HepG2 (cell line): ENCODE measurements around the gene SNCAIP. TPM values are rescaled to one million over a fixed set of nuclear protein-coding genes. Genes with fewer than 3 reads are reported as not detected.

Experiments used
- ATAC-seq: fragments of 200-7000 bp; cut with Tn5 transposase; 3 replicates; pipeline ENCODE4 v1.9.1; 2020; ENCODE audit warnings: mild to moderate bottlenecking, moderate library complexity
- BruUV-seq: library from RNA; stranded (reverse); fragments of 400-500 nt; replicated peaks from 2 replicates; lab custom pipeline; 2021; lab: Mats Ljungman, UMichigan
- CTCF ChIA-PET: fragments of 300-600 bp; formaldehyde crosslinking; extraction: SDS; loops from one replicate; lab custom pipeline; 2021; ENCODE audit warnings: low total read pairs, inconsistent platforms, low intra/inter-chr PET ratio; lab: Yijun Ruan, JAX
- POLR2A ChIA-PET: fragments of 350-600 bp; sonication (Branson Sonifier 250); formaldehyde crosslinking; loops from one replicate; lab custom pipeline; 2020; ENCODE audit warnings: antibody characterized with exemption, inconsistent platforms; lab: Yijun Ruan, JAX
- DNase-seq: peaks from one replicate; pipeline ENCODE4 v3.0.0-alpha.2; 2015; ENCODE audit warnings: low spot score
- FAIRE-seq: peaks from 3 replicates; lab custom pipeline; 2011; peaks lifted over from hg19 to GRCh38; lab: Jason Lieb, UNC
- H2AFZ ChIP-seq: one replicate; pipeline ENCODE4 v1.6.1; 2011; ENCODE audit warnings: low read length, inconsistent platforms
- H3K27ac ChIP-seq: fragments of 300-600 bp; 3 replicates; pipeline ENCODE4 v1.8.0; 2011; ENCODE audit warnings: mixed run types, mild to moderate bottlenecking, mixed read lengths, low read length, inconsistent platforms; ENCODE audit not compliant: insufficient read depth; ENCODE audit errors: extremely low read length
- H3K27me3 ChIP-seq, 2 experiments: fragments of 200-600 bp in 1 of 2; 2 replicates in 1 of 2; 3 replicates in 1 of 2; pipeline versions ENCODE4 v1.6.0 to v1.8.0; 2011; ENCODE audit warnings: low read length in 2 of 2, mild to moderate bottlenecking in 2 of 2, moderate library complexity in 2 of 2, inconsistent platforms in 1 of 2; ENCODE audit not compliant: insufficient read depth in 2 of 2, control insufficient read depth in 1 of 2
- H3K36me3 ChIP-seq, 2 experiments: fragments of 200-600 bp in 1 of 2; replicated peaks in 1 of 2; 2 replicates in 1 of 2; 3 replicates in 1 of 2; pipeline versions ENCODE4 v1.5.1 to v1.8.0; 2011; ENCODE audit warnings: low read length in 2 of 2, inconsistent platforms in 1 of 2; ENCODE audit not compliant: insufficient read depth in 2 of 2, control insufficient read depth in 1 of 2
- H3K4me1 ChIP-seq: 2 replicates; pipeline ENCODE4 v1.5.1; 2012; ENCODE audit warnings: low read length, inconsistent platforms; ENCODE audit not compliant: insufficient read depth
- H3K4me2 ChIP-seq: 2 replicates; pipeline ENCODE4 v1.6.0; 2011; ENCODE audit warnings: low read depth, low read length, inconsistent platforms
- H3K4me3 ChIP-seq, 3 experiments: fragments of 200-600 bp in 1 of 3; sonication (generic), shearing (Covaris generic) in 1 of 3; replicated peaks in 1 of 3; 2 replicates each; pipeline ENCODE4 v1.5.1; 2011 to 2016; ENCODE audit warnings: low read length in 3 of 3, inconsistent platforms in 2 of 3, low read depth in 2 of 3, mild to moderate bottlenecking in 2 of 3, control low read depth in 1 of 3, mixed read lengths in 1 of 3; ENCODE audit not compliant: insufficient read depth in 1 of 3
- H3K79me2 ChIP-seq: one replicate; pipeline ENCODE4 v1.6.1; 2011; ENCODE audit warnings: low read length, inconsistent platforms; ENCODE audit not compliant: insufficient read depth
- H3K9ac ChIP-seq: 2 replicates; pipeline ENCODE4 v1.6.0; 2011; ENCODE audit warnings: mild to moderate bottlenecking, low read depth, low read length, inconsistent platforms; ENCODE audit not compliant: insufficient read depth
- H3K9me3 ChIP-seq: 2 replicates; pipeline ENCODE4 v1.5.1; 2012; ENCODE audit warnings: mild to moderate bottlenecking, low read length
- H4K20me1 ChIP-seq: 2 replicates; pipeline ENCODE4 v1.6.0; 2011; ENCODE audit warnings: inconsistent platforms, mild to moderate bottlenecking, low read length, moderate library complexity; ENCODE audit not compliant: insufficient read depth
- SALL1 ChIP-seq: sonication (generic); formaldehyde crosslinking; IDR thresholded peaks from 2 replicates; pipeline ENCODE4 v1.8.0; 2022; ENCODE audit warnings: mild to moderate bottlenecking, missing genetic modification reagents
- SETDB1 ChIP-seq: sonication (generic); formaldehyde crosslinking; IDR thresholded peaks from 2 replicates; pipeline ENCODE4 v1.5.1; 2020; ENCODE audit warnings: missing genetic modification reagents, mild to moderate bottlenecking, borderline replicate concordance
- TEAD3 ChIP-seq: optimal IDR thresholded peaks from 2 replicates; pipeline ENCODE3; 2016; ENCODE audit warnings: borderline replicate concordance
- ZNF180 ChIP-seq: sonication (generic); formaldehyde crosslinking; IDR thresholded peaks from 2 replicates; pipeline ENCODE4 v1.4.0; 2020; ENCODE audit warnings: low read depth, missing genetic modification reagents, borderline replicate concordance
- ZNF264 ChIP-seq: sonication (generic); formaldehyde crosslinking; IDR thresholded peaks from 2 replicates; pipeline ENCODE4 v1.4.0; 2020; ENCODE audit warnings: missing genetic modification reagents
- ZNF441 ChIP-seq: sonication (generic); formaldehyde crosslinking; IDR thresholded peaks from 2 replicates; pipeline ENCODE4 v1.7.0; 2021; ENCODE audit warnings: missing genetic modification reagents, borderline replicate concordance
- ZNF678 ChIP-seq: sonication (generic); formaldehyde crosslinking; IDR thresholded peaks from 2 replicates; pipeline ENCODE4 v1.4.0; 2020; ENCODE audit warnings: mild to moderate bottlenecking, missing genetic modification reagents
- WGBS: methylation state at CpG from one replicate; pipeline ENCODE4 v1.1.6; 2017; ENCODE audit warnings: low lambda C conversion rate; 5-methylcytosine and 5-hydroxymethylcytosine counted together
- in situ Hi-C: cut with HindIII; loops from 2 replicates; pipeline ENCODE4 v1.10.0; 2017; ENCODE audit warnings: low pct_unique_long_range_greater_than_20kb; ENCODE audit not compliant: extremely low pct_ligation_motif_present
- intact Hi-C: fragments of 100-400 bp; cut with micrococcal nuclease; formaldehyde crosslinking; loops from one replicate; pipeline ENCODE4 v1.10.0; 2022; ENCODE audit not compliant: unreplicated experiment
- polyA plus RNA-seq, 8 experiments: library from polyadenylated mRNA; depleted of rRNA in 3 of 8; stranded (reverse) in 7 of 8; unstranded in 1 of 8; fragments of >200 nt; fragmentation: Illumina TruSeq in 4 of 8; extraction: Trizol in 4 of 8; gene quantifications; 2 replicates each; pipeline versions ENCODE4 v1.2.1 to v1.2.3, GENCODE V29; 2011 to 2016; ENCODE audit warnings: low read depth in 4 of 8, missing spikeins in 1 of 8, mixed read lengths in 1 of 8; ENCODE audit not compliant: insufficient read depth in 1 of 8
- total RNA-seq, 5 experiments: library from RNA; depleted of rRNA; stranded (reverse); fragments of >200 nt; fragmentation: Illumina TruSeq; extraction: Trizol; gene quantifications; 2 replicates each; pipeline ENCODE4 v1.2.3, GENCODE V29; 2016; ENCODE audit warnings: low read depth in 1 of 5
- TF ChIP-seq, protein P1 (sequence below): IDR thresholded peaks from 2 replicates; pipeline ENCODE4 v1.6.1; 2016; ENCODE audit warnings: mild to moderate bottlenecking

The SNCAIP gene
- total and polyA plus RNA-seq, 2 of the 13 experiments (the other 11 are each of a cell fraction or from before 2014, with no cell fraction given), result not detected

DNA sequence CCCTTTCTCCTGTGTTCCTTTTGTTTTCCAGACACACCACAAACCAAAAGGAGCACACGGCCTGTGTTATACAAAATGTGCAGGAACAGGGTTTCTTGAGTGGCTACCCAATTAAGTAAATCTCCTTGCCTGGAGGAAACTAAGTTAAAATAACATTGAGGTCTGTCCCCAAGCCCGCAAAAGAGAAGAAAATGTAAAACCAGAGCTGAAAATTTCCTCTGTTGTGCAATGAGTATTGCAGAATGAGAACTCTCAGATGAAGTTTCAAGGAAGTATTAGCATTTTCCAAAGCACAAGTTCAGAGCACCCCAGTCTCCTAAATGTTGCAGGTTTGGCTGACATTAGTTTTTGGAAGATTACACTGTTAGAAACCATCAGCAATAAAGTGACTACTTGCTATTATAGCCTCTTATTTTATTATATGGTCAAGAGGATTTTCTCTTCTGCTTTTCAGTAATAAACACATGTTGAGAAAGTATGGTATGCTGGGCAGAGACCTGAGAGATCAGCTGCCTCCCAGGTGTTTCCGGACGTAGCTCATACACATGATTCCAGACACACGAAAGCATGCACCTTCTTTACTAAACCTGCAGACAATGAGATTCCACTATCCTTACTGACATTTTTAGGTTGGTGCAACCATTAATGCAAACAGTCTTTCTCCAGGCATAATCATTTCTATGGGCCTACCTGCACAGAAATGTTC lies 161.3 kb downstream of the SNCAIP start (continued):
- no peak for TF ChIP-seq ZNF180 (CRISPR knock-in tag)
- TF ChIP-seq SETDB1 (CRISPR knock-in tag), result no peak
- TF ChIP-seq, all 625 proteins: peak for 0

DNA sequence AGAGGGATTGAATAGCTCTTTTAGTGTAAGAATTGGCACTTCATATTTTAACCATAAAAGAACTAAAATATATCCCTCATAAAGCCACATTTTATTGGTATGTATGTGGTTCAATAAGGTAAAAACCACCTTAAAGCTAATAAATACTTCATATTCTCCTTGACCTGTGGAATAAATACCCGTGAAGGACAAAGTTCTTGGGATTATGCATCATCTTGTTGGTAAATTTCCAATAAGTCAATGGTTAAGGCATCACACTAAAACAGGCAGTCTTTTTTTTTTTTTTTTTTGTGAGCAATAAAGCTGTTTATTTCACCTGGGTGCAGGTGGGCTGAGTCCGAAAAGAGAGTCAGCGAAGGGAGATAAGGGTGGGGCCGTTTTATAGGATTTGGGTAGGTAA lies 161.9 kb downstream of the SNCAIP start:
- no peaks in the 10 kb centered on the region for H3K27me3 ChIP-seq
- ATAC-seq (no peak), DNase-seq (no peak), FAIRE-seq (no peak)
- in situ Hi-C loops (no loop called here), intact Hi-C loops (no loop called here)
- CTCF ChIA-PET, result no interaction called here
- POLR2A ChIA-PET, result no interaction called here
- H4K20me1 ChIP-seq, result no peaks in the 10 kb centered on the region
- TF ChIP-seq TEAD3, result no peak
- TF ChIP-seq, protein P1, sequence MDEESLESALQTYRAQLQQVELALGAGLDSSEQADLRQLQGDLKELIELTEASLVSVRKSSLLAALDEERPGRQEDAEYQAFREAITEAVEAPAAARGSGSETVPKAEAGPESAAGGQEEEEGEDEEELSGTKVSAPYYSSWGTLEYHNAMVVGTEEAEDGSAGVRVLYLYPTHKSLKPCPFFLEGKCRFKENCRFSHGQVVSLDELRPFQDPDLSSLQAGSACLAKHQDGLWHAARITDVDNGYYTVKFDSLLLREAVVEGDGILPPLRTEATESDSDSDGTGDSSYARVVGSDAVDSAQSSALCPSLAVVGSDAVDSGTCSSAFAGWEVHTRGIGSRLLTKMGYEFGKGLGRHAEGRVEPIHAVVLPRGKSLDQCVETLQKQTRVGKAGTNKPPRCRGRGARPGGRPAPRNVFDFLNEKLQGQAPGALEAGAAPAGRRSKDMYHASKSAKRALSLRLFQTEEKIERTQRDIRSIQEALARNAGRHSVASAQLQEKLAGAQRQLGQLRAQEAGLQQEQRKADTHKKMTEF (CRISPR knock-in tag), result no peak
- TF ChIP-seq ZNF678 (CRISPR knock-in tag), result no peak
- TF ChIP-seq SALL1 (CRISPR knock-in tag), result no peak
- no peak for TF ChIP-seq ZNF441 (CRISPR knock-in tag)
- no peak for TF ChIP-seq ZNF264
- H3K4me3 ChIP-seq, result no peak overlapping the region
- H2AFZ ChIP-seq, result no peak overlapping the region
- H3K4me1 ChIP-seq, result peaks cover 4% of the 10 kb centered on the region
- no peaks in the 10 kb centered on the region for H3K9me3 ChIP-seq
- WGBS, result 44% methylated on average over 4 of the region's 4 CpGs
- no peaks in the 10 kb centered on the region for H3K36me3 ChIP-seq
- H3K9ac ChIP-seq, result no peak overlapping the region
- no peak overlapping the region for H3K27ac ChIP-seq
- no peaks in the 10 kb centered on the region for H3K79me2 ChIP-seq
- BruUV-seq, result no TSS peak
- H3K4me2 ChIP-seq, result no peak overlapping the region
